SH-SY5Y (cell line): Measurements from ENCODE around the gene ZC3H6.

Experiments
- GATA2 ChIP-seq: IDR thresholded peaks from 2 replicates; pipeline ENCODE4 v1.6.1; 2011; ENCODE audit warnings: mild to moderate bottlenecking, low read depth, low read length
- GATA3 ChIP-seq: IDR thresholded peaks from 2 replicates; pipeline ENCODE4 v1.6.1; 2011; ENCODE audit warnings: low read depth, mild to moderate bottlenecking, low read length, moderate library complexity

The ZC3H6 gene

GRCh38 chr2:112340475-112341267, 65.3 kb downstream of the ZC3H6 start:
- no peak for TF ChIP-seq GATA3
- TF ChIP-seq GATA2 = no peak

GRCh38 chr2:112342067-112342550, 66.7 kb downstream of the ZC3H6 start:
- TF ChIP-seq GATA2 (no peak), GATA3 (no peak)

DNA sequence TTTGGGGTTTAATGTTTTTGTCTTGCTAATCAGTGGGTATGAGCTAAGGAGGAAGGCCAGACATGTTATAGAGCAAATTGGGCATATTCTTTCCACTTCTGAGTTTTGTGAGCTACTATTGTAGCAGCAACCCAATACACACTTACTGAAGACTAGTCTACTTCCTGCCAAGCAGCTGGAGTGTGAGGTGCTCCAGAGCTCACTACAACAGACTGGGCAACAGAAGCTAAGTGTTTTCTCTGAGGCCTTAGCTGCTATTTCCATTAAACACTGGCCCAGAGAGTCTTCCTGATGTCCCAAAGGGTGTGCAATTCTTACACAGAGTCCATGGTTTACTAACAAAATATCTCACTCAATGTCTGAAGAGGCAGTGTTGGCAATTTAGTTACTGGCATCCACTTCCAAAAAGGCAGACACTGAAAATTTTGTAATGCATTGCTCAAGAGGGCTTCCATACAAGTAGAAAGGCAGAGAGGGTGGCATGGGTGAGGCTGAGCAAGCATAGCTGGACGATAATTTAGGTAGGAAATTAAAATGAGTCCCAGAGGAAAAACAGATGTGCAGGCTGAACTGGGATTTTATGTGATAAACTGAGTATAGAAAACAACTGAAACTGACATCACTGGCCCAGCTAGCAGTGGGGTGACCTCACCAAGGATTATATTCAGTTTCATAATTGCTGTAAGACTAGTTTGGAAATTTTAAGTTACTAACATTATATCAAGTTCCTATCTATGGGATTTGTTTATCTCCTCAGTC, 68.6 kb downstream of the ZC3H6 start:
- TF ChIP-seq GATA2 = no peak
- no peak for TF ChIP-seq GATA3

DNA sequence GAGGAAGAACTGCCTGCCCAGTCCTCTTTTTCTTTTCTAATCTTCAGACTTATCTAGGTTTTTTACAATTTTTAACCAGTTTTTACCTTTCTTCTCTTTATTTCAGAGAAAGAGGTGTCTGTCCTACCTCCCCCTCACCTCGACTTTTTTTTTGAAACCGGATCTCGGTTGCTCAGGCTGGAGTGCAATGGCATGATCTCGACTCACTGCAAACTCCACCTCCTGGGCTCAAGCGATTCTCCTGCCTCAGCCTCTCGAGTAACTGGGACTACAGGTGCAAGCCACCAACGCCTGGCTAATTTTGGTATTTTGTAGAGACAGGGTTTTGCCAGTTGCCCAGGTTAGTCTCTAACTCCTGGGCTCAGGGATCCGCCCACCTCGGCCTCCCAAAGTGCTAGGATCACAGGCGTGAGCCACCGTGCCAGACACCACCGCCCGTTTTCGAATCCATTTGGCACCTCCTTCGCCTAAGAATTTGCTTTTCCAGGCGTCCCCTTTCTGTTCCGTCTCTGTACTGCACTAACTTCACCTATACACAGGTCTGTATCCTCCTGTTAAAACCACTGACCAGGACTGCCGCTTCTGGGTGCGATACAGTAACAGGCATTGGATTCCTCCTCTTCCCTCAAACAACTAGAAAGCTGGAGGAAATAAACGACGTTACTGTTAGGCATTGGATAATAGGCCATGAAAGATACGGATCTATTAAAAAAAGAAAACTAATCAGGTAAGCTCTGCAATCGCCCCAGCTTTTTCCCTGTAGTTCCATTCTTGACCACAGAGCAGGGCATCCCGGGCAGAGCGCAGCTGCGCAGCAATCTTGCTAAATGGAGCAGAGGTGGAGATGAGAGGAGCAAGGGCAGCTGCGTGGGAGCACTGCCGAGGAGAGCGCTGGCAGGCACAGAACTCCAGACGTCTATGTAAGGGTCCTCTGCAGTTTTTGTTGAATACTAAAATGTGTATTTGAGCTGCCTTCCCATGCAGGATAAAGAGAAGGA, 69.9 kb downstream of the ZC3H6 start:
- TF ChIP-seq GATA2 (no peak), GATA3 (no peak)
